PC-9 (cell line): Measurements from ENCODE around the gene FAM111B. TPM values are rescaled to one million over a fixed set of nuclear protein-coding genes. Genes with fewer than 3 reads are reported as not detected.

Experiments
- BruUV-seq: library from RNA; stranded (reverse); fragments of 400-500 nt; replicated peaks from 2 replicates; lab custom pipeline; 2021; lab: Mats Ljungman, UMichigan
- CTCF ChIA-PET: fragments of 300-600 bp; sonication (Branson Sonifier 250); formaldehyde crosslinking; loops from one replicate; lab custom pipeline; 2022; ENCODE audit warnings: antibody characterized with exemption; lab: Charles Lee
- POLR2A ChIA-PET: fragments of 300-600 bp; sonication (Branson Sonifier 250); formaldehyde crosslinking; loops from one replicate; lab custom pipeline; 2022; ENCODE audit warnings: antibody characterized with exemption; ENCODE audit not compliant: unreplicated experiment; lab: Charles Lee
- DNase-seq, 2 experiments: peaks; one replicate each; pipeline versions ENCODE4 v3.0.0 to v3.0.0-alpha.2; 2015 to 2022; ENCODE audit warnings: mixed read lengths in 1 of 2
- H2AFZ ChIP-seq: fragments of 200-600 bp; sonication (generic); 2 replicates; pipeline ENCODE4 v1.8.1; 2017; ENCODE audit warnings: antibody characterized with exemption
- H3F3A ChIP-seq: fragments of 200-600 bp; sonication (generic); 2 replicates; pipeline ENCODE4 v1.8.1; 2017; ENCODE audit warnings: antibody characterized with exemption, mild to moderate bottlenecking, low read depth; ENCODE audit not compliant: insufficient read depth
- H3K27ac ChIP-seq: fragments of 200-600 bp; sonication (generic); 2 replicates; pipeline ENCODE4 v1.6.1; 2016; ENCODE audit warnings: mixed run types
- H3K27me3 ChIP-seq: fragments of 200-600 bp; sonication (generic); 2 replicates; pipeline ENCODE4 v1.6.1; 2016; ENCODE audit warnings: low read depth, mixed run types; ENCODE audit not compliant: insufficient read depth
- H3K36me3 ChIP-seq: fragments of 200-600 bp; sonication (generic); 2 replicates; pipeline ENCODE4 v1.6.1; 2016; ENCODE audit warnings: low read depth, mixed run types
- H3K4me1 ChIP-seq: fragments of 200-600 bp; sonication (generic); replicated peaks from 2 replicates; pipeline ENCODE4 v1.6.1; 2016; ENCODE audit warnings: mixed run types; ENCODE audit not compliant: insufficient read depth
- H3K4me2 ChIP-seq: fragments of 200-600 bp; sonication (generic); 2 replicates; pipeline ENCODE4 v1.6.1; 2017; ENCODE audit warnings: mixed run types
- H3K4me3 ChIP-seq: fragments of 200-600 bp; sonication (generic); 2 replicates; pipeline ENCODE4 v1.6.1; 2016; ENCODE audit warnings: mixed run types
- H3K79me2 ChIP-seq: fragments of 200-600 bp; sonication (generic); 2 replicates; pipeline ENCODE4 v1.6.1; 2017; ENCODE audit warnings: low read depth, mixed run types
- H3K9me2 ChIP-seq: fragments of 200-600 bp; sonication (generic); 2 replicates; pipeline ENCODE4 v1.8.1; 2017; ENCODE audit warnings: mild to moderate bottlenecking; ENCODE audit not compliant: insufficient read depth
- H3K9me3 ChIP-seq: fragments of 200-600 bp; sonication (generic); 2 replicates; pipeline ENCODE4 v1.8.1; 2016; ENCODE audit warnings: low read depth; ENCODE audit not compliant: insufficient read depth
- H4K20me1 ChIP-seq: fragments of 200-600 bp; sonication (generic); 2 replicates; pipeline ENCODE4 v1.8.1; 2017; ENCODE audit not compliant: insufficient read depth
- EZH2 ChIP-seq: fragments of 200-600 bp; sonication (generic); IDR thresholded peaks from 2 replicates; pipeline ENCODE4 v1.8.0; 2017; ENCODE audit warnings: antibody characterized with exemption, low read depth
- intact Hi-C: fragments of 100-400 bp; cut with micrococcal nuclease; formaldehyde crosslinking; loops from one replicate; pipeline ENCODE4 v1.10.0; 2022; ENCODE audit not compliant: unreplicated experiment
- total RNA-seq: library from RNA; stranded (reverse); gene quantifications from 2 replicates; pipeline ENCODE4 v1.2.3, GENCODE V29; 2021
- TF ChIP-seq, protein P1 (sequence below): fragments of 200-600 bp; sonication (generic); conservative IDR thresholded peaks from 2 replicates; pipeline ENCODE4 v1.6.1; 2017; ENCODE audit warnings: mixed run types, antibody characterized with exemption, mild to moderate bottlenecking, moderate library complexity

FAM111B gene
- total RNA-seq, 1 experiment from 2014 or later: 12.0 TPM

DNA sequence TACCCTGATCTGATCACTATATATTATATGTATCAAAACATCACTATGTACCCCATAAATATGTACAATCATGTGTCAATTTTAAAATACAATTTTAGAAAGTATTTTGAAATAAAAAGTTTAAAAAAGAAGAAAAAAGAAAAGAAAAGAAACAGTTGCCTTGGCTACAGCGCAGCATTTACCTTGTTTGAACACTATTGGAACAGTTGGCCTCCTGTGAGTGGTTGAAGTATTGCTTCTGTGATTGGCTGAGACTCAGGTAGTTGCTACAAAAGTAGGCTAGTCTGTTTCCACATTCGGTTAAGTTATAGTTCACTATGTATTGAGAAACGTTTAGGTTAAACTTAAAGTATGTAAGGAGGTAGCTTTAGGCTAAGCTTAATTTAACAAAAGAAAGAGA lies 57.0 kb downstream of the FAM111B start:
- TF ChIP-seq, protein P1, sequence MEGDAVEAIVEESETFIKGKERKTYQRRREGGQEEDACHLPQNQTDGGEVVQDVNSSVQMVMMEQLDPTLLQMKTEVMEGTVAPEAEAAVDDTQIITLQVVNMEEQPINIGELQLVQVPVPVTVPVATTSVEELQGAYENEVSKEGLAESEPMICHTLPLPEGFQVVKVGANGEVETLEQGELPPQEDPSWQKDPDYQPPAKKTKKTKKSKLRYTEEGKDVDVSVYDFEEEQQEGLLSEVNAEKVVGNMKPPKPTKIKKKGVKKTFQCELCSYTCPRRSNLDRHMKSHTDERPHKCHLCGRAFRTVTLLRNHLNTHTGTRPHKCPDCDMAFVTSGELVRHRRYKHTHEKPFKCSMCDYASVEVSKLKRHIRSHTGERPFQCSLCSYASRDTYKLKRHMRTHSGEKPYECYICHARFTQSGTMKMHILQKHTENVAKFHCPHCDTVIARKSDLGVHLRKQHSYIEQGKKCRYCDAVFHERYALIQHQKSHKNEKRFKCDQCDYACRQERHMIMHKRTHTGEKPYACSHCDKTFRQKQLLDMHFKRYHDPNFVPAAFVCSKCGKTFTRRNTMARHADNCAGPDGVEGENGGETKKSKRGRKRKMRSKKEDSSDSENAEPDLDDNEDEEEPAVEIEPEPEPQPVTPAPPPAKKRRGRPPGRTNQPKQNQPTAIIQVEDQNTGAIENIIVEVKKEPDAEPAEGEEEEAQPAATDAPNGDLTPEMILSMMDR: no peak
- TF ChIP-seq EZH2: no peak
- no TSS peak for BruUV-seq
- Histone ChIP-seq H3K79me2 (no peaks in the 10 kb centered on the region), H3K4me1 (no peaks in the 10 kb centered on the region), H3K9me2 (no peaks in the 10 kb centered on the region), H3K36me3 (no peaks in the 10 kb centered on the region), H3K27me3 (0 out of 2 replicates have a peak, but pooled peaks cover 15% of the 10 kb centered on the region), H3K4me3 (no peak overlapping the region), H3K27ac (no peak overlapping the region), H3K9me3 (no peaks in the 10 kb centered on the region), H3F3A (no peaks in the 10 kb centered on the region), H4K20me1 (no peaks in the 10 kb centered on the region), H3K4me2 (no peak overlapping the region), H2AFZ (no peak overlapping the region)
- POLR2A ChIA-PET: no interaction called here
- CTCF ChIA-PET: no interaction called here
- DNase-seq: no peak
- intact Hi-C loops: no loop called here

DNA sequence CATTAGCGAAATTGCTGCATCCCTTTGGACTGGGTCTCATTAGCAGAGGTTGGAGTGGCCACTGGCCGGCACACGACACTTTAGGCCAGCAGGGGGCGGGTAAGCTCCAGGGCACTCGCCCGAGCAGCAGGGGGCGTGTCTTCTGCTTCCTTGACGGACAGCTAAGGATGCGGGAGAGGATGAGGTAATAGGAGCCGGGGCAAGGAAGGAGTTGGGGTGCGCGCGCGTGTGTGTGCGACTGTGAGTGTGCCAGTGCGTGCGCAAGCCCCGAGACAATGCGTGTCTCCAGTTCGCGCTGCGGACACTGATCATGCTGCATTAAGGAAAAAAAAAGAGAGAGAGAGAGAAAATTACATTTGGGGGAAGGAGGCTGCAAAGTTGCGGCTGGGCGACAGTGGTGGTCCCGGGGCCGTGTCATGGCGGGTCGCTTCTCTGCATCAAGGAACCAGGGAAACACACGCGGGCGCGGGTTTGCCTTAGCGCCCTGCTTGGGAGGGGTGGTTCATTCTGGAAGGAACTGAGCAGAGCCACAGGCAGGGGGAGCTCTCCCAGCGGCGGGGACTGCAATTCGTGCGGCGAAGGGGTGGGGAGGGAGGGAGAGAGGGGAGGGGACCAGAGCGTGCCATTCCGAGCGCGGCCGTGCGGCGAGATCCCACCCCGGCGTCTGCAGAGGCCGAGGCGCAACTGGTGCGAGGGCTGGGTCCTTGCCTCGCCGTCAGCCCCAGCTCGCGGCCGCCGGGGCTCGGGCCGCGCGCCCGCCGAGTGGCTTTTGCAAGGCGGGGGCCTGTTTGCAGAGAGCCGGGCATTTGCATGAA lies 64.7 kb downstream of the FAM111B start, which contains the start of gene DTX4:
Gene DTX4 (plus strand): TSS at position 625 of the 815 bp plus-strand sequence. CDS start 464 bp downstream, outside the sequence.
- H3K27ac ChIP-seq: peak within 1 kb of the TSS; percentile 85
- peaks cover 37% of the 10 kb centered on the region for H3K79me2 ChIP-seq
- peak within 1 kb of the TSS; percentile 96 for H3K4me2 ChIP-seq
- H4K20me1 ChIP-seq: no peaks in the 10 kb centered on the region
- intact Hi-C loops: loop anchor here (1.0 to 5.0 kb wide), 7 partner anchors 29 to 509 kb away; partner anchors contain the start of gene FAM111A
- peaks cover 10% of the 10 kb centered on the region for H3K36me3 ChIP-seq
- TF ChIP-seq, protein P1: peak; percentile 93
- TF ChIP-seq EZH2: no peak
- no peaks in the 10 kb centered on the region for H3K9me3 ChIP-seq
- peaks cover 28% of the 10 kb centered on the region for H3K4me1 ChIP-seq
- no peaks in the 10 kb centered on the region for H3K9me2 ChIP-seq
- peak within 1 kb of the TSS; percentile 98 for H2AFZ ChIP-seq
- peak; percentile 80 to 92 for DNase-seq
- H3F3A ChIP-seq: peaks cover 37% of the 10 kb centered on the region
- POLR2A ChIA-PET: interaction anchor here (0.5 to 0.7 kb wide), 3 partner anchors 83 to 1393 kb away, joined by 3 to 6 read pairs (median 3); no protein-coding TSS in a partner anchor
- CTCF ChIA-PET: interaction anchor here (0.5 to 2.4 kb wide), 19 partner anchors 10 to 1772 kb away, joined by 3 to 67 read pairs (median 3); partner anchors contain the start of gene FAM111A
- no peaks in the 10 kb centered on the region for H3K27me3 ChIP-seq
- BruUV-seq: no TSS peak
- H3K4me3 ChIP-seq: peak within 1 kb of the TSS; percentile 96

DNA sequence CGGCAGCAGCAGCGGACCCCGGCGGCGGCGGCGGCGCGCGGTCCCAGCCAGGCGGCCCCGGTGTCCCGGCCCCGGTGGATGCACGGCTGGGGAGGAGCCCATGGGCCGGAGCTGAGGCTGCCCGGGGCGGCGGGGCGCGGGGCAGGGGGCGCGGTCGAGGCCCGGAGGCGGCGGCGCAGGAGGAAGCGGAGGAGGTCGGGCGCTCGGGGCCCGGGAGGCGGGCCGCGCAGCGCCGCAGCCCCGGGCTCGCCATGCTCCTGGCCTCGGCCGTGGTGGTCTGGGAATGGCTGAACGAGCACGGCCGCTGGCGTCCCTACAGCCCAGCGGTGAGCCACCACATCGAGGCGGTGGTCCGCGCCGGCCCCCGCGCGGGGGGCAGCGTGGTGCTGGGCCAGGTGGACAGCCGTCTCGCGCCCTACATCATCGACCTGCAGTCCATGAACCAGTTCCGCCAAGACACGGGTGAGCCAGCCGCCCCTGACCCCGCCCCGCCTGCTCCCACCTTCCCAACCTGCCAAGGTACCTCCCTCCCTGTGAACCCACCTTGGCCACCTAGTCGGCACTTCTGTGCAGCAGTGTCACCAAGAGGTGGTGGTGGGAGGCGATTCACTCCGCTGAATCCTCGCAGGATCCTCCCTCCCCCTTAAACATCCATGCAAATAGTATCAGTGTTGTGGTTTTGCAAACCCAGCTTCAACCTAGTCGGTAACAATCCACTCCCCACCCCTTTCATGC lies 65.5 kb downstream of the FAM111B start:
- peak overlapping the region; percentile 98 for H2AFZ ChIP-seq
- POLR2A ChIA-PET: interaction anchor here (0.5 to 0.7 kb wide), 2 partner anchors 82 to 1394 kb away, joined by 3 to 6 read pairs; no protein-coding TSS in a partner anchor
- intact Hi-C loops: loop anchor here (1.0 to 5.0 kb wide), 3 partner anchors 30 to 508 kb away; partner anchors contain the start of gene FAM111A

More for the DNA sequence above, 65.5 kb downstream of the FAM111B start:
- no peaks in the 10 kb centered on the region for H3K9me3 ChIP-seq
- CTCF ChIA-PET: interaction anchor here (0.5 to 2.4 kb wide), 11 partner anchors 9 to 1773 kb away, joined by 3 to 67 read pairs (median 4); no protein-coding TSS in a partner anchor
- peak overlapping the region; percentile 85 for H3K27ac ChIP-seq
- TF ChIP-seq EZH2: no peak
- TF ChIP-seq, protein P1: no peak
- DNase-seq: peak; percentile 47 to 61
- H3K27me3 ChIP-seq: no peaks in the 10 kb centered on the region
- H3K4me2 ChIP-seq: peak overlapping the region; percentile 96
- no peaks in the 10 kb centered on the region for H3K9me2 ChIP-seq
- BruUV-seq: no TSS peak
- peak overlapping the region; percentile 96 for H3K4me3 ChIP-seq
- peaks cover 37% of the 10 kb centered on the region for H3F3A ChIP-seq
- peaks cover 32% of the 10 kb centered on the region for H3K4me1 ChIP-seq
- no peaks in the 10 kb centered on the region for H4K20me1 ChIP-seq
- peaks cover 45% of the 10 kb centered on the region for H3K79me2 ChIP-seq
- H3K36me3 ChIP-seq: peaks cover 18% of the 10 kb centered on the region
